Upper lobe of left lung (tissue), 4 donors: ENCODE measurements around the gene HAPSTR1.

ENCODE experiments used
- EP300 ChIP-seq, 4 donors: sonication (generic); formaldehyde crosslinking; IDR thresholded peaks; one replicate each; pipeline ENCODE4 v1.5.1; 2017; ENCODE audit warnings: antibody characterized with exemption in 4 of 4, control low read depth in 2 of 4
- TF ChIP-seq, protein P1 (sequence below), 6 experiments: fragments of 450-650 bp in 4 of 6; fragments of 200-600 bp in 2 of 6; sonication (generic) in 2 of 6; IDR thresholded peaks; one replicate each; pipeline ENCODE4 v1.5.1; 2016 to 2019; ENCODE audit warnings: antibody characterized with exemption in 6 of 6

DNA sequence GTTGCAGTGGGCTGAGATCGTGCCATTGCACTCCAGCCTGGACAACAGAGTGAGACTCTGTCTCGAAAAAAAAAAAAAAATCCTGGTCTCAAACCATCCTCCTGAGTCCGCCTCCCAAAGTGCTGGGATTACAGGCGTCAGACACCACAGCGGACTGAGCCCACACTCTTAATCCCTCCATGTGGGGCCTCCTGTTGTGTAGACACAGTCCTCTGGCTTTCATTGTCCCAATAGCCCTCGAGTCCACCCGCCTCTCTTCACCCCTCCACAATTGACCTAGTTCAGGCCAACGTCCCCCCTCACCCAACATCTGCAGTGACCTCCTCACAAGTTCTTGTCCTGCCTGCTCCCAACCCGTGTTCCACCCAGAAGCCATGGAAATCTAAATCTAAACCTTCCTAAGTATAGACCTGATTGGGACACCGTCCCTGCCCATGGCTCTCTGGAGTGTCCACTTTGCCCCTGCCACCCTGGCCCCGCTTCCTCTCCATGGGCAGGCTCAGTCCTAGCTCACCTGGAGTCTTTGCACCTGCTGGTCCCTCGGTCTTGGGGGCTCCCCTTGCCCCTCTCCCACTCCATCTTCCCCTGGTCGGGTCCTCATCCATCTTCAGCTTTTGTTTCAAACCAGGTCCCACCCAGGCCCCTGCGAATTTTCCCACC lies 46.7 kb downstream of the HAPSTR1 start:
- no peak for TF ChIP-seq EP300 (IDR thresholded peaks at IDR 0.05)
- TF ChIP-seq, protein P1, sequence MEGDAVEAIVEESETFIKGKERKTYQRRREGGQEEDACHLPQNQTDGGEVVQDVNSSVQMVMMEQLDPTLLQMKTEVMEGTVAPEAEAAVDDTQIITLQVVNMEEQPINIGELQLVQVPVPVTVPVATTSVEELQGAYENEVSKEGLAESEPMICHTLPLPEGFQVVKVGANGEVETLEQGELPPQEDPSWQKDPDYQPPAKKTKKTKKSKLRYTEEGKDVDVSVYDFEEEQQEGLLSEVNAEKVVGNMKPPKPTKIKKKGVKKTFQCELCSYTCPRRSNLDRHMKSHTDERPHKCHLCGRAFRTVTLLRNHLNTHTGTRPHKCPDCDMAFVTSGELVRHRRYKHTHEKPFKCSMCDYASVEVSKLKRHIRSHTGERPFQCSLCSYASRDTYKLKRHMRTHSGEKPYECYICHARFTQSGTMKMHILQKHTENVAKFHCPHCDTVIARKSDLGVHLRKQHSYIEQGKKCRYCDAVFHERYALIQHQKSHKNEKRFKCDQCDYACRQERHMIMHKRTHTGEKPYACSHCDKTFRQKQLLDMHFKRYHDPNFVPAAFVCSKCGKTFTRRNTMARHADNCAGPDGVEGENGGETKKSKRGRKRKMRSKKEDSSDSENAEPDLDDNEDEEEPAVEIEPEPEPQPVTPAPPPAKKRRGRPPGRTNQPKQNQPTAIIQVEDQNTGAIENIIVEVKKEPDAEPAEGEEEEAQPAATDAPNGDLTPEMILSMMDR (IDR thresholded peaks at IDR 0.05), result no peak
